ENCODE measurements around the gene SLC39A12.

SLC39A12 gene

GRCh38 chr10:17989908-17990767, 38.4 kb downstream of the SLC39A12 start:
- no peak overlapping the region for H3K27ac ChIP-seq

GRCh38 chr10:17992266-17992665, 40.5 kb downstream of the SLC39A12 start:
- TF ChIP-seq CTCF (conservative IDR thresholded peaks at IDR 0.05) (no peak), ZFX (IDR thresholded peaks at IDR 0.05) (no peak)
- no peak overlapping the region for H3K27ac ChIP-seq

More at GRCh38 chr10:17989908-17990767, 38.4 kb downstream of the SLC39A12 start:
- TF ChIP-seq ZFX (IDR thresholded peaks at IDR 0.05) (no peak), CTCF (conservative IDR thresholded peaks at IDR 0.05) (no peak)

GRCh38 chr10:17993361-17993760, 41.6 kb downstream of the SLC39A12 start:
- H3K27ac ChIP-seq, result no peak overlapping the region
- TF ChIP-seq CTCF (conservative IDR thresholded peaks at IDR 0.05), result no peak
- no peak for TF ChIP-seq ZFX (IDR thresholded peaks at IDR 0.05)

- no peak overlapping the region for H3K27ac ChIP-seq
- TF ChIP-seq ZFX (IDR thresholded peaks at IDR 0.05) (no peak), CTCF (conservative IDR thresholded peaks at IDR 0.05) (no peak)
These were observed 48.9 kb downstream of the SLC39A12 start for GRCh38 chr10:18000601-18001000.

- no peak overlapping the region for H3K27ac ChIP-seq
- no peak for TF ChIP-seq CTCF (conservative IDR thresholded peaks at IDR 0.05)
- TF ChIP-seq ZFX (IDR thresholded peaks at IDR 0.05), result no peak
These were observed 53.7 kb downstream of the SLC39A12 start for GRCh38 chr10:18005445-18005780.

GRCh38 chr10:18005781-18006456, 54.2 kb downstream of the SLC39A12 start:
- no peak overlapping the region for H3K27ac ChIP-seq
- TF ChIP-seq CTCF (conservative IDR thresholded peaks at IDR 0.05), result no peak
- no peak for TF ChIP-seq ZFX (IDR thresholded peaks at IDR 0.05)

GRCh38 chr10:18008986-18009385, 57.3 kb downstream of the SLC39A12 start:
- H3K27ac ChIP-seq, result no peak overlapping the region
- no peak for TF ChIP-seq ZFX (IDR thresholded peaks at IDR 0.05)
- TF ChIP-seq CTCF (conservative IDR thresholded peaks at IDR 0.05), result no peak

Data from C4-2B (cell line).